Stomach (tissue), 9 donors: ENCODE data around the gene MAPK7. TPM values are rescaled to one million over a fixed set of nuclear protein-coding genes. Genes with fewer than 3 reads are reported as not detected.

ENCODE experiments used
- DNase-seq, 2 donors: peaks; one replicate each; pipeline versions ENCODE4 v3.0.0 to v3.0.0-alpha.2; 2013 to 2019
- H3K27ac ChIP-seq, 5 donors: fragments of 200-600 bp in 4 of 5; sonication (generic) in 4 of 5; one replicate each; pipeline ENCODE4 v1.5.1; 2013 to 2019; ENCODE audit warnings: mild to moderate bottlenecking in 1 of 5, moderate library complexity in 1 of 5
- H3K27me3 ChIP-seq, 3 donors: fragments of 200-600 bp; sonication (generic); one replicate each; pipeline ENCODE4 v1.5.1; 2017 to 2019; ENCODE audit warnings: mixed run types in 1 of 3
- H3K36me3 ChIP-seq, 4 donors: fragments of 200-600 bp; sonication (generic); 1 replicate in 3 of 4; 2 replicates in 1 of 4; pipeline ENCODE4 v1.5.1; 2016 to 2019
- H3K4me1 ChIP-seq, 4 donors: fragments of 200-600 bp; sonication (generic); one replicate each; pipeline ENCODE4 v1.5.1; 2016 to 2019
- H3K4me3 ChIP-seq, 4 donors: fragments of 200-600 bp; sonication (generic) in 3 of 4; one replicate each; pipeline ENCODE4 v1.5.1; 2016 to 2019; ENCODE audit warnings: mild to moderate bottlenecking in 1 of 4
- H3K9me3 ChIP-seq, 4 donors: fragments of 200-600 bp; sonication (generic); one replicate each; pipeline ENCODE4 v1.5.1; 2016 to 2019
- EP300 ChIP-seq: sonication (generic); formaldehyde crosslinking; IDR thresholded peaks from one replicate; pipeline ENCODE4 v1.6.1; 2017; ENCODE audit warnings: antibody characterized with exemption
- POLR2A ChIP-seq, 4 donors: fragments of 450-650 bp; IDR thresholded peaks; one replicate each; pipeline ENCODE4 v1.6.1; 2016; ENCODE audit warnings: antibody characterized with exemption in 4 of 4, control low read depth in 2 of 4, mild to moderate bottlenecking in 1 of 4, moderate library complexity in 1 of 4
- POLR2AphosphoS5 ChIP-seq, 3 donors: sonication (generic); formaldehyde crosslinking; IDR thresholded peaks; one replicate each; pipeline ENCODE4 v1.6.1; 2016; ENCODE audit warnings: antibody characterized with exemption in 3 of 3
- WGBS, 5 donors: extraction: QIAGEN DNeasy Blood & Tissue Kit in 3 of 5; methylation state at CpG; one replicate each; pipeline versions ENCODE4 v1.1.5 to v1.1.7; 2013 to 2018; 5-methylcytosine and 5-hydroxymethylcytosine counted together
- intact Hi-C: fragments of 100-400 bp; cut with DNase I; formaldehyde crosslinking; loops from one replicate; pipeline ENCODE4 v1.15.1; 2023; ENCODE audit warnings: low total_unique reads
- polyA plus RNA-seq, 3 donors: library from polyadenylated mRNA; stranded (reverse); fragments of 200-250 nt; gene quantifications; one replicate each; pipeline ENCODE4 v1.2.3, GENCODE V29; 2013
- total RNA-seq, 5 donors: library from RNA; depleted of rRNA; stranded (reverse); fragments of >200 nt; gene quantifications; one replicate each; pipeline versions ENCODE4 v1.1.0 to v1.2.3, GENCODE V29; 2014 to 2016
- TF ChIP-seq, protein P1 (sequence below), 7 experiments: fragments of 450-650 bp in 4 of 7; fragments of 200-600 bp in 3 of 7; sonication (generic) in 3 of 7; IDR thresholded peaks; one replicate each; pipeline ENCODE4 v1.5.1; 2016 to 2019; ENCODE audit warnings: antibody characterized with exemption in 7 of 7, control low read depth in 2 of 7, mild to moderate bottlenecking in 1 of 7
- donor health status: healthy with polysubstance abuse.
- donor health status: Bipolar disorder and iron deficiency.
- donor health status: healthy.

MAPK7 gene
- total and polyA plus RNA-seq, 8 donors = 10.3 to 221 (median 30.5) TPM

- WGBS, 5 donors = 83 to 88% (median 86%) methylated on average over 16 of the region's 16 CpGs
- H3K27me3 ChIP-seq = no peaks in the 10 kb centered on the region
- intact Hi-C loops = loop anchor here (5.0 to 10.0 kb wide), 2 partner anchors 78 to 396 kb away; no protein-coding TSS in a partner anchor
- H3K4me3 ChIP-seq = no peak overlapping the region
- TF ChIP-seq, protein P1, sequence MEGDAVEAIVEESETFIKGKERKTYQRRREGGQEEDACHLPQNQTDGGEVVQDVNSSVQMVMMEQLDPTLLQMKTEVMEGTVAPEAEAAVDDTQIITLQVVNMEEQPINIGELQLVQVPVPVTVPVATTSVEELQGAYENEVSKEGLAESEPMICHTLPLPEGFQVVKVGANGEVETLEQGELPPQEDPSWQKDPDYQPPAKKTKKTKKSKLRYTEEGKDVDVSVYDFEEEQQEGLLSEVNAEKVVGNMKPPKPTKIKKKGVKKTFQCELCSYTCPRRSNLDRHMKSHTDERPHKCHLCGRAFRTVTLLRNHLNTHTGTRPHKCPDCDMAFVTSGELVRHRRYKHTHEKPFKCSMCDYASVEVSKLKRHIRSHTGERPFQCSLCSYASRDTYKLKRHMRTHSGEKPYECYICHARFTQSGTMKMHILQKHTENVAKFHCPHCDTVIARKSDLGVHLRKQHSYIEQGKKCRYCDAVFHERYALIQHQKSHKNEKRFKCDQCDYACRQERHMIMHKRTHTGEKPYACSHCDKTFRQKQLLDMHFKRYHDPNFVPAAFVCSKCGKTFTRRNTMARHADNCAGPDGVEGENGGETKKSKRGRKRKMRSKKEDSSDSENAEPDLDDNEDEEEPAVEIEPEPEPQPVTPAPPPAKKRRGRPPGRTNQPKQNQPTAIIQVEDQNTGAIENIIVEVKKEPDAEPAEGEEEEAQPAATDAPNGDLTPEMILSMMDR (IDR thresholded peaks at IDR 0.05) = no peak
- TF ChIP-seq POLR2A (IDR thresholded peaks at IDR 0.05) (no peak), EP300 (no peak), POLR2AphosphoS5 (IDR thresholded peaks at IDR 0.05) (no peak)
- no peaks in the 10 kb centered on the region for H3K9me3 ChIP-seq
- H3K36me3 ChIP-seq = no peaks in the 10 kb centered on the region
- H3K4me1 ChIP-seq = peaks cover 0 to 24% (median 0%) of the 10 kb centered on the region in 4 donors
- no peak for DNase-seq
- no peak overlapping the region for H3K27ac ChIP-seq
Observed at GRCh38 chr17:19369107-19369778, 9.1 kb upstream of the MAPK7 start.

DNA sequence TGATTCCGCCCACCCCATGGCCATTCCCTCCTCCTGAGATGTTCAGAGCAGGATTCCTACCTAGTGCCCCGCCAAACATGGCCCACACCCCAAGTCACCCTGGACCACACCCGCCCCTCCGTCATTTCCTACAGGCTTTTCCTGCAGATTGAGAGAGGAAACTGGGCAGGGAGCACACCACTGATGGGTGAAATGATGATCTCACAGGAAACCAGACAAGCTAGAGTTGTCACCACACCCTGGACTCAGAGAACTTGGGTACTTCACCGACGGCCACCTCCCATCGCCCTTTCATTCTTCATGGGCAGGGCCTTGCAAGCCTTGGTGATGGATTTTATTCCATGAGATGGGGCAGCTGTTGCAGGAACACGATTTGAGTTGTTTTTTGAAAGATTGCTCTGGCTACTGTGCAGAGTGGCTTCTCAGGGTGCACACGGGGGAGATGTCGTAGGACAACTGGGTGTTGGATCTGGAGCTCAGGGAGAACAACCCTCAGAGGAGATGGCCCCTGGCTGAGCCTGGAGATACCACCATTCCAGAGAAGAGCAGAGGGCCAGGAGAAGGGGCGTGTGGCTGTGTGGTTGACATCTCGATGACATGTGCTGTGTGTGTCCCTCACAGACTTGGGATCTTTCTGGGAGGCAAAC is 8.3 kb upstream of the MAPK7 start:
- intact Hi-C loops = loop anchor here (5.0 to 10.0 kb wide), 2 partner anchors 77 to 395 kb away; no protein-coding TSS in a partner anchor
- H3K4me1 ChIP-seq = peaks cover 0 to 24% (median 0%) of the 10 kb centered on the region in 4 donors
- WGBS, 5 donors = 70 to 82% (median 76%) methylated on average over 12 of the region's 12 CpGs
- TF ChIP-seq POLR2AphosphoS5 (IDR thresholded peaks at IDR 0.05) = no peak
- no peak for TF ChIP-seq POLR2A (IDR thresholded peaks at IDR 0.05)
- TF ChIP-seq, protein P1 (IDR thresholded peaks at IDR 0.05) = no peak
- TF ChIP-seq EP300 = no peak
- H3K4me3 ChIP-seq = no peak overlapping the region
- H3K27me3 ChIP-seq = no peaks in the 10 kb centered on the region
- H3K9me3 ChIP-seq = no peaks in the 10 kb centered on the region
- no peaks in the 10 kb centered on the region for H3K36me3 ChIP-seq
- DNase-seq = peak in 1 of 2 donors; percentile 44
- no peak overlapping the region for H3K27ac ChIP-seq

GRCh38 chr17:19370493-19370960 is 7.8 kb upstream of the MAPK7 start:
- no peaks in the 10 kb centered on the region for H3K27me3 ChIP-seq
- H3K27ac ChIP-seq = no peak overlapping the region
- no peaks in the 10 kb centered on the region for H3K9me3 ChIP-seq
- TF ChIP-seq POLR2AphosphoS5 (IDR thresholded peaks at IDR 0.05) = no peak
- TF ChIP-seq EP300 = no peak
- TF ChIP-seq POLR2A (IDR thresholded peaks at IDR 0.05) = no peak
- TF ChIP-seq, protein P1 (IDR thresholded peaks at IDR 0.05) = no peak
- WGBS, 5 donors = 63 to 78% (median 68%) methylated on average over 6 to 7 of the region's 7 CpGs
- intact Hi-C loops = no loop called here
- peaks cover 0 to 25% (median 0%) of the 10 kb centered on the region in 4 donors for H3K4me1 ChIP-seq
- H3K4me3 ChIP-seq = no peak overlapping the region
- H3K36me3 ChIP-seq = no peaks in the 10 kb centered on the region
- peak in 1 of 2 donors; percentile 27 for DNase-seq

GRCh38 chr17:19371259-19372010 is 6.9 kb upstream of the MAPK7 start:
- Histone ChIP-seq H3K9me3 (no peaks in the 10 kb centered on the region), H3K27ac (no peak overlapping the region), H3K27me3 (no peaks in the 10 kb centered on the region), H3K4me1 (peaks cover 0 to 34% (median 3%) of the 10 kb centered on the region in 4 donors), H3K36me3 (no peaks in the 10 kb centered on the region), H3K4me3 (no peak overlapping the region)
- DNase-seq = peak in 1 of 2 donors; percentile 1
- intact Hi-C loops = no loop called here
- TF ChIP-seq POLR2AphosphoS5 (IDR thresholded peaks at IDR 0.05) (no peak), EP300 (no peak), POLR2A (IDR thresholded peaks at IDR 0.05) (no peak)
- TF ChIP-seq, protein P1 (IDR thresholded peaks at IDR 0.05) = no peak
- WGBS, 5 donors = 77 to 96% (median 83%) methylated on average over 5 to 7 of the region's 7 CpGs
